SU-DHL-6 (cell line): ENCODE measurements around the gene PRM1.

Experiments used
- CTCF ChIP-seq: fragments of 200-600 bp; sonication (generic); IDR thresholded peaks from one replicate; pipeline ENCODE4 v1.5.1; 2017; ENCODE audit warnings: antibody characterized with exemption, mild to moderate bottlenecking, low read length, moderate library complexity; ENCODE audit not compliant: insufficient read depth, poor library complexity, severe bottlenecking
- EZH2phosphoT487 ChIP-seq: fragments of 200-600 bp; sonication (generic), shearing (Covaris generic); conservative IDR thresholded peaks from 2 replicates; pipeline ENCODE4 v1.6.1; 2018; ENCODE audit warnings: mild to moderate bottlenecking, antibody characterized with exemption, low read length, moderate library complexity, mixed read lengths

DNA sequence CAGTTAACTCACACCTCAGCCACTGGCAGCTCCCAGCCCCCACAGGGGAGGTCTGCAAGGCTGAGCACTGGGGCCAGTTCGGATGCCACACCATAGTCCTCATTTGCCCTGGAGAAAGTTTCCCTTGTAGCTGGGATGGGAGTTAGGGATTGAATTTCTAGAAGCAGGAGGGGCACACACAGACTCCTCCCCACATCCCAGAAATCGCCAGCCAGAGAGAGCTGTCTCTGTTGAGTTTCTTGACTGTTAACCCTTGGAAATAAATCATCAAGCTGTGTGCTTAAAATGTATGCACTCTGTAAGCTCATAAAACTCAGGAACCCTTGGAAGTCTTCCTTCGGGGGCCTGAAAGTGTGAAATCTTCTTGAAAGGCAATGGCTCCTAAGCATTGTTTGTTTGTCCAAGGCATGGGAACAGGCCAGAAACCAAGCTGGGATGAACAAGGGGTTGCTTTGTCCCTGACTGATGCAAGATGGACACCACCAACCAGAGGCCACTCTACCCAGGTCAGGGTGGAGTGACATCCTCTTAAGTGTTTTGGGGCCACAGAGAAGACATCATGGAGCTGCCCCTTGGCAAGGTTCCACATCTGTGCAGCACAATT lies 7.3 kb downstream of the PRM1 start:
- TF ChIP-seq CTCF (no peak), EZH2phosphoT487 (no peak)
